Skin epidermis (tissue), 12 donors: Measurements from ENCODE around the gene DMRTC2.
A peak's percentile ranks its signal among the peaks of the same experiment; 100 is the strongest.

Experiments used
- H3K27ac ChIP-seq, 21 experiments: fragments of 200-600 bp; sonication (generic) in 11 of 21; one replicate each; pipeline ENCODE4 v1.5.0; 2020; ENCODE audit warnings: mild to moderate bottlenecking in 3 of 21, inconsistent platforms in 2 of 21, moderate library complexity in 2 of 21
- H3K4me3 ChIP-seq, 7 experiments: fragments of 200-600 bp; sonication (generic) in 2 of 7; one replicate each; pipeline ENCODE4 v1.5.0; 2020; ENCODE audit warnings: inconsistent platforms in 2 of 7, mild to moderate bottlenecking in 2 of 7, moderate library complexity in 1 of 7

The DMRTC2 gene

DNA sequence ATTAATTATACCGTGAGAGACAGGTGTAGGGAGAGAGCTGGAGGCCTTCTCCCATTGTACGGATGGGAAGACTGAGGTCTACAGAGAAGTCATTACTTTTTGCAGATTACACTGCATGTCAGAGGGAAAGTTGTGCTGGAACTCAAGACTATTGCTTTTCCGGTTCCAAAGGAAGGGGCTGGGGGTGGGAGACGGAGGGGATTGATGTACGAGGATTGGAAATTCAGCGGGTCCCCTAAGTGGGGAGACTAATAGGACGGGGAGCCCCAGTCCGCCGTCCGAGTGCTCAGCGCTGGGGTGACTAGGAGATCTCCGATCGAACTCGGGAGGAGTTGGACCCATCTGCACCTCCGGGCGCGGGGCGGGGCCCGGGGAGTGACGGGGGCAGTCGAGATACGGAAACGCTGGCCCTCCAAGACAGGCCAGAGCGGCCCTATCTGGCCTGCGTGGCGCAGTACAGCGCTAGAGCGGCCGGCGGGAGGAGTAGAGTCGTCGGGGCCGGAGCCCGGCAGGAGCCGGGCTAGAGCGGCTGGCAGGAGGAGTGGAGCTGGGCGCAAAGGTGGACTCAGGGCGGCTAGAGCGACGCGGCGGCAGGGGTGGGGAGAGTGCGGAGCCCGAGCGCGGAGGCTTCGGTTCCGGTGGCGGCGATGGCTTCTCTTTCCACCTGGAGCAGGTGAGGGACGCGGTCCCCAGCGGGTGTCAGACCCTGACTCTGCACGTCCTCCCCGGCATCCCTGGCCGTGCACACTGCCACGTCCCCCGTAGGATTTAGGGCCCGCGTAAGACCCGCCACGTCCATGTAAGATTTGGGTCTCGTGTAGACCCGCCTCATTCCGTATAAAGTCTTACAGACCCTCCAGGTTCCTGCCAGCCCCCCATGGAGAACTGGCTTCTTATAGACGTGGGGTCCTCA lies 39.2 kb downstream of the DMRTC2 start:
- H3K4me3 ChIP-seq, result peak overlapping the region; percentile 67 to 100 (median 81)

GRCh38 chr19:41886761-41887710 lies 42.2 kb downstream of the DMRTC2 start:
- peak overlapping the region in 6 of 7 experiments; percentile 8 to 23 (median 14) for H3K4me3 ChIP-seq
- H3K27ac ChIP-seq, result peak overlapping the region in 19 of 21 experiments; percentile 14 to 99 (median 70)

More for the DNA sequence above, 39.2 kb downstream of the DMRTC2 start:
- H3K27ac ChIP-seq, result peak overlapping the region; percentile 87 to 100 (median 95)

DNA sequence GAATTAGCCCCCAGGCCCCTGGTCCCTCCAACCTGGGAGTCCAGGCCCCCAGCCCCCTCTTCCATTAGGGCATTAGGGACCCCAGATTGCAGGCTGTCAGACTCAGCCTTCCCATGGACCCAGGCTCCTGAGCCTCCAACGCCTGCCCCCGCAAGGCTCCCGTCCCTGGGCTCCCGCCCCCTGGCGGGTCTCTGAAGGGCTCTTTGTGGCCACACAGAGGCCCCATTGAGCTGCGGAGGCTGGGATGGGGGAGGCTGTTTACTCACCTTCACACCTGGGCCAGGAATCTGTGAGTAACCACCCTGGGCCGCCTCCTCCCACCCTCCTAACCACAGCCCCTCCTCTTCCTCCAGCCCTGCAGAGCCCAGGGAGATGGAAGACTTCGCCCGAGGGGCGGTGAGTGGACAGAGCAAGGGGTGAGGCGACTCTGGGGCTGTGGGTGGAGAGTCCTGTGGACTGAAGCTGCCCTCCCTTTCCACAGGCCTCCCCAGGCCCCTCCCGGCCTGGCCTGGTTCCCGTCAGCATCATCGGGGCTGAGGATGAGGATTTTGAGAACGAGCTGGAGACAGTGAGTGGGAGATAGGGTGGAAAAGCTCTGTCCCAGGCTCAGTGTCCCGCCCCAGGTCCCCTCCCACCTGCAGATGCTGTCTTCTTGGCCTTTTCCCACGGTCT lies 43.0 kb downstream of the DMRTC2 start:
- Histone ChIP-seq H3K27ac (peak overlapping the region in 19 of 21 experiments; percentile 14 to 99 (median 70)), H3K4me3 (peak overlapping the region in 4 of 7 experiments; percentile 8 to 23 (median 16))

DNA sequence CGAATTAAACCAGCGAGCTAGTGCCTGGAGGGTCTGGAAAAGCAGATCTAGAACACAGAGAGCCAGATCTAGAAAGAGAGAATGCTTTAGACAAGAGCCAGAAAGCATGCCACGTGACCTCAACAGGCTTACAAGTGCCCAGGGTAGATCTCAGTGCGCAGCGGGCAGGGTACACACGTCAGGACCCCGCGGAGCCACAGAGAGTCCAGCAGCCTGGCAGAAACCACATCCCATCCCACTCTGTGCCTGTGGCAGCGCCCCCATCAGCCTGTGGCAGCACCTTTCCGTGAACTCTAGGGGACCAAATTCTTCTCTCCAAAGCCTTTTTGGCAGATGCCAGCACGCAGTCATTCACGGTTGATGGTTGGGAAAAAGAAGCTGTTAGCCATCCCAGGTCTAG lies 44.1 kb downstream of the DMRTC2 start:
- Histone ChIP-seq H3K4me3 (no peak overlapping the region), H3K27ac (peak overlapping the region in 8 of 21 experiments; percentile 3 to 99 (median 83))

DNA sequence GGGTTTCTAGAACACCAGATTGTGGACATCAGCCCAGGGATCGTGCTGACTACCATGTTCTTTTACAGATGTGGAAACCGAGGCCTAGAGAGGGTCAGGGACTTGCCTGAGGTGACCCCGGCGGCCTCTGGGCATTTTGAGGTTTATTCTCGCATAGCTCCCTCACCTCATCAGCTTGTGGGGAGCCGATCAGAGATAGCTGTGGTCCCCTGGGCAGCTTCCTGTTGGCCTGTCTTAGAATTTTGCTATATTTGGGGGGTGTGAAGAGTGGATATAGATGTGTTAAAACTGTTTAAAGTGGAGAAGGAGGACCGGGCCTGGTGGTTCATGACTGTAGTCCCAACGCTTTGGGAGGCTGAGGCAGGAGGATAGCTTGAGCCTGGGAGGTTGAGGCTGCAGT lies 45.1 kb downstream of the DMRTC2 start:
- no peak overlapping the region for H3K4me3 ChIP-seq
- no peak overlapping the region for H3K27ac ChIP-seq

DNA sequence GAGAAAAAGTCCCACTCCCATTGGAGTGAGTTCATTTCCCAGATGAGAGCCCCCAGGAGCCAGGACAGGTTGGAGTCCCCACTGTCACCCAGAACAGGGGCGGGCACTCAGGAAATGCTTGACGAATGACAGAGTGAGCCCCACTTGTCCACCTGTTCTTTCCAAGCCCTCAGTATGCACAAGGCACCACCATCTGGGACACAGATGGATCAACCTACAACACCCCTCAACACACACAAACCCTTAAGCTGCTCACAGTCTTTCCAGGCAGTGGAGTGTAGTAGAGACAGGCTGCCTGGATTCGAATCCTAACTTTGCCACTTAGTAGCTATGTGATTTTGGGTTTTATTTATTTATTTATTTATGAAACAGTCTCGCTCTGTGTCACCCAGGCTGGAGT lies 46.1 kb downstream of the DMRTC2 start:
- H3K4me3 ChIP-seq, result no peak overlapping the region

DNA sequence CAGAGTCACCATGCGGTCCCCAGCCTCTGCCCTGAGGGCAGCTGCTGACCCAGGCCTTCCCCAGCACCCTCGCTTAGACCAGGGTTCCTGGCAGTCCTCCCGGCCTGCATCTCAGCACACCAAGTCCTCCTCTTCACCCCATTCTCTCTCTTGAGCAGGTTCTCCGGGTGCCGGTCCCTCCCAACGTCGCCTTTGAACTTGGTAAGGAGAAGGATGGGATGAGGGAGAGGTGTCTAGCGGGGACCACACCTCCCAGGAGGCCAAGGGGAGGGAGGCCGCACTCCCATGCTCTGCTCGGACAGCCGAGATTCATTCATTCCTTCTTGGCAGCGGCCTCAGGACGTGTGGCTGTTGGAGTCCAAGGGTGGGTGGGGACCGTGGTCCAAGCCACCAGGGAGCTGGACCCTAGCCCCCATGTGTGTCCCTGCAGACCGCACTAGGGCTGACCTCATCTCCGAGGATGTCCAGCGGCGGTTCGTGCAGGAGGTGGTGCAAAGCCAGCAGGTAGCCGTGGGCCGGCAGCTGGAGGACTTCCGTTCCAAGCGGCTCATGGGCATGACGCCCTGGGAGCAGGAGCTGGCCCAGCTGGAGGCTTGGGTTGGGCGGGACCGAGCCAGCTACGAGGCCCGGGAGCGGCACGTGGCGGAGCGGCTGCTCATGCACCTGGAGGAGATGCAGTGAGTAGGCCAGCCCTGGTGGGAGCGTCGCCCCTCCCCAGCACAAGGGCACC lies 47.5 kb downstream of the DMRTC2 start:
- Histone ChIP-seq H3K27ac (peak overlapping the region in 2 of 21 experiments; percentile 10 to 51), H3K4me3 (no peak overlapping the region)

More for the DNA sequence above, 46.1 kb downstream of the DMRTC2 start:
- H3K27ac ChIP-seq, result no peak overlapping the region

- Histone ChIP-seq H3K27ac (no peak overlapping the region), H3K4me3 (no peak overlapping the region)
Measured at GRCh38 chr19:41893899-41894298, 49.1 kb downstream of the DMRTC2 start.

GRCh38 chr19:41894350-41894749 lies 49.5 kb downstream of the DMRTC2 start:
- Histone ChIP-seq H3K4me3 (no peak overlapping the region), H3K27ac (peak overlapping the region in 1 of 21 experiments; percentile 5)

DNA sequence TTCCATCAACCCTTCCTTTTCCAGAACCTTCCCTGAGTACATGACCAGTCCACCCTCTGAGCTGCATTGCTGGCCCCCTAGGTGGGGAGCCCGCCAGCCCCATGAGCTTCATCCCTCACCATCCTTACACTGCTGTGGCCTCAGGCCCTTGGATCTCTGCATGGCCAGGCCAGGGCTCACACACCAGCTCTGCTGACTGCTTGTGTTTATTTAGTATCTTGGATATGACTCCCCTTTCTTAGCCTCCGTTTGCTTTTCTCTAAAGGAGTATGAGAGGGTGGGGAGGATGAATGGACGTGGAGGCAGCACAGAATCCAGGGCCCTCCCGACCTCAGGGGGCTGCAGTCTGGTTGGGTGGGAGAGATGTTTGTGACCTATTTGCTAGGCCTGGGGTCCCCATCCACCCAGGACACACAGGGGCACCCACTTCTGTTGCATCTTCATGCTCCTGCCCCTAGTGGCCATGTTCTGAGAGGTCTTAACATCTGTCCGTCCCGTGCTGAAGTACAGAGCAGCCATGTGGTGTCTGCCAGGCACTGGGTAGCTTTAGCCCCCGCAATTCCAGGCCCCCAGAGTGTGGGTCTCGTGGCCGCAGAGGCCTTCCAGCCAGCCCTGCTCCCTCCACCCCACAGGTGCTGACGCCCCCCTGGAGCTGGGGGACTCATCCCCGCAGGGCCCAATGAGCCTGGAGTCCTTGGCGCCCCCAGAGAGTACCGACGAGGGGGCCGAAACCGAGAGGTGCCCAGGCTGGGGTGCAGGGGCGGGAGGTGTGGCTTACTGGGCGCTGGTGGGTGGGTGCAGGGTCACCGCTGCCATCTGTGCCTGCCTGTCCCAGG lies 51.1 kb downstream of the DMRTC2 start:
- Histone ChIP-seq H3K4me3 (no peak overlapping the region), H3K27ac (no peak overlapping the region)

DNA sequence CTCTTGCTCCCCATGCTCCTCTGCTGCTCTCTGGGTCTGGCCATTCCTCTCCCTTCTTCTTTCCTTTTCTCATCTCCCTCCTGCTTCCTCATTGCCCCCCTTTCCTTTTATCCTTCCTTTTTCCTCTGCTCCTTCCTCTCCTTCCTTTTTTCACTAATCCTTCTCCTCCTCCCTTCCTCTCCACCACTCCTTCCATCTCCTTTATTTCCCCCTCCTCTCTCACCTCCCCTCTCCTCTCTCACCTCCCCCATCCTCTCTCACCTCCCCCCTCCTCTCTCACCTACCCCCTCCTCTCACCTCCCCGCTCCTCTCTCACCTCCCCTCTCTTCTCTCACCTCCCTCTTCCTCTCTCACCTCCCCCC lies 51.7 kb downstream of the DMRTC2 start:
- no peak overlapping the region for H3K4me3 ChIP-seq
- no peak overlapping the region for H3K27ac ChIP-seq

GRCh38 chr19:41897181-41897580 lies 52.3 kb downstream of the DMRTC2 start:
- H3K4me3 ChIP-seq, result no peak overlapping the region

GRCh38 chr19:41897820-41898219 lies 53.0 kb downstream of the DMRTC2 start:
- no peak overlapping the region for H3K4me3 ChIP-seq
- no peak overlapping the region for H3K27ac ChIP-seq

More at GRCh38 chr19:41897181-41897580, 52.3 kb downstream of the DMRTC2 start:
- H3K27ac ChIP-seq, result no peak overlapping the region

DNA sequence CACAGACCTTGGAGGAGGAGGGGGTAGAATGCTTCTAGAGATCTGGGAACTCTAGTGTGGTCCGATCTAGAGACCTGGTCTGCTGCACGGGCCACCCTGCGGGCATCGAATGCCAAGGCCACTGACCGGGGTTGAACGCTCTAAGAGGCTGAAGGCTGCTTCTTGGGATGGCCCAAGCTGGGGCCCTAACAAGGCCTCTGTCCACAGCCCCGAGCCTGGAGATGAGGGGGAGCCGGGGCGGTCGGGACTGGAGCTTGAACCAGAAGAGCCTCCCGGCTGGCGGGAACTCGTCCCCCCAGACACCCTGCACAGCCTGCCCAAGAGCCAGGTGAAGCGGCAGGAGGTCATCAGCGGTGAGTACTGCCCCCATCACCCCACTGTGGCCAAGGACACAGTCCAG lies 53.4 kb downstream of the DMRTC2 start:
- H3K27ac ChIP-seq, result no peak overlapping the region

More for the DNA sequence above, 53.4 kb downstream of the DMRTC2 start:
- H3K4me3 ChIP-seq, result no peak overlapping the region
